Thoracic aorta (tissue), 2 donors: ENCODE data around the gene JAGN1. TPM values are rescaled to one million over a fixed set of nuclear protein-coding genes. Genes with fewer than 3 reads are reported as not detected.

Source experiments
- ATAC-seq: fragments of 150-250 bp; one replicate; pipeline ENCODE4 v1.8.0; 2017; ENCODE audit warnings: low read depth; ENCODE audit not compliant: insufficient number of reproducible peaks, low FRiP score
- DNase-seq: peaks from one replicate; pipeline ENCODE4 v3.0.0-alpha.2; 2020; ENCODE audit warnings: low spot score
- H3K27ac ChIP-seq, 2 donors: fragments of 200-600 bp; sonication (generic); 1 replicate in 1 of 2; 2 replicates in 1 of 2; pipeline ENCODE4 v1.5.1; 2016; ENCODE audit warnings: mild to moderate bottlenecking in 2 of 2, moderate library complexity in 2 of 2
- H3K27me3 ChIP-seq: fragments of 200-600 bp; sonication (generic); replicated peaks from 2 replicates; pipeline ENCODE4 v1.6.0; 2016; ENCODE audit warnings: mild to moderate bottlenecking; ENCODE audit not compliant: insufficient read depth
- H3K36me3 ChIP-seq: fragments of 200-600 bp; sonication (generic); one replicate; pipeline ENCODE4 v1.5.1; 2016
- H3K4me1 ChIP-seq, 2 donors: fragments of 200-600 bp; sonication (generic); 1 replicate in 1 of 2; 2 replicates in 1 of 2; pipeline versions ENCODE4 v1.5.1 to v1.6.0; 2016; ENCODE audit warnings: low read depth in 2 of 2, mild to moderate bottlenecking in 1 of 2; ENCODE audit not compliant: control insufficient read depth in 1 of 2
- H3K4me3 ChIP-seq: fragments of 200-600 bp; sonication (generic); 2 replicates; pipeline ENCODE4 v1.5.1; 2016; ENCODE audit warnings: mild to moderate bottlenecking
- H3K9me3 ChIP-seq: fragments of 200-600 bp; sonication (generic); 2 replicates; pipeline ENCODE4 v1.5.1; 2016
- total RNA-seq, 2 donors: library from RNA; depleted of rRNA; stranded (reverse); fragments of >200 nt; gene quantifications; one replicate each; pipeline versions ENCODE4 v1.1.0 to v1.2.3, GENCODE V29; 2016
- TF ChIP-seq, protein P1 (sequence below): fragments of 200-600 bp; sonication (generic); IDR thresholded peaks from one replicate; pipeline ENCODE4 v1.5.1; 2019; ENCODE audit warnings: antibody characterized with exemption

The JAGN1 gene
- total RNA-seq, 2 donors from 2014 or later = 21.5 to 38.6 TPM

DNA sequence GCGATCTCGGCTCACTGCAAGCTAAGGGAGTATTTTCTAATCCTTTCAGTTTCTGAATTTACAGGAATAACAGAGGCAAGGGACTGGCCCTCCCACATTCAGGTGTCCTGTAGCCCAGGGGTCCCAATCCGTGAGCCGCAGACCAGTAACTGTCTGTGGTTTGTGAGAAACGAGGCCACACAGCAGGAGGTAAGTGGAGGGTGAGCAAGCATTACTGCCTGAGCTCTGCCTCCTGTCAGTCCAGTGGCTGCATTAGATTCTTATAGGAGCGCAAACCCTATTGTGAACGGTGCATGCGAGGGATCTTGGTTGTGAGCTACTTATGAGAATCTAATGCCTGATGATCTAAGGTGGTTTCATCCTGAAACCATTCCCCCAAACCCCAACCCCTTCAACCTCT, 21.5 kb downstream of the JAGN1 start:
- ATAC-seq (no peak), DNase-seq (no peak)
- H3K36me3 ChIP-seq = no peaks in the 10 kb centered on the region
- H3K4me1 ChIP-seq = peaks cover 14 to 22% of the 10 kb centered on the region in 2 donors
- H3K27me3 ChIP-seq = no peaks in the 10 kb centered on the region
- TF ChIP-seq, protein P1, sequence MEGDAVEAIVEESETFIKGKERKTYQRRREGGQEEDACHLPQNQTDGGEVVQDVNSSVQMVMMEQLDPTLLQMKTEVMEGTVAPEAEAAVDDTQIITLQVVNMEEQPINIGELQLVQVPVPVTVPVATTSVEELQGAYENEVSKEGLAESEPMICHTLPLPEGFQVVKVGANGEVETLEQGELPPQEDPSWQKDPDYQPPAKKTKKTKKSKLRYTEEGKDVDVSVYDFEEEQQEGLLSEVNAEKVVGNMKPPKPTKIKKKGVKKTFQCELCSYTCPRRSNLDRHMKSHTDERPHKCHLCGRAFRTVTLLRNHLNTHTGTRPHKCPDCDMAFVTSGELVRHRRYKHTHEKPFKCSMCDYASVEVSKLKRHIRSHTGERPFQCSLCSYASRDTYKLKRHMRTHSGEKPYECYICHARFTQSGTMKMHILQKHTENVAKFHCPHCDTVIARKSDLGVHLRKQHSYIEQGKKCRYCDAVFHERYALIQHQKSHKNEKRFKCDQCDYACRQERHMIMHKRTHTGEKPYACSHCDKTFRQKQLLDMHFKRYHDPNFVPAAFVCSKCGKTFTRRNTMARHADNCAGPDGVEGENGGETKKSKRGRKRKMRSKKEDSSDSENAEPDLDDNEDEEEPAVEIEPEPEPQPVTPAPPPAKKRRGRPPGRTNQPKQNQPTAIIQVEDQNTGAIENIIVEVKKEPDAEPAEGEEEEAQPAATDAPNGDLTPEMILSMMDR = no peak
- H3K27ac ChIP-seq = no peak overlapping the region
- H3K4me3 ChIP-seq = no peak overlapping the region
- H3K9me3 ChIP-seq = no peaks in the 10 kb centered on the region

DNA sequence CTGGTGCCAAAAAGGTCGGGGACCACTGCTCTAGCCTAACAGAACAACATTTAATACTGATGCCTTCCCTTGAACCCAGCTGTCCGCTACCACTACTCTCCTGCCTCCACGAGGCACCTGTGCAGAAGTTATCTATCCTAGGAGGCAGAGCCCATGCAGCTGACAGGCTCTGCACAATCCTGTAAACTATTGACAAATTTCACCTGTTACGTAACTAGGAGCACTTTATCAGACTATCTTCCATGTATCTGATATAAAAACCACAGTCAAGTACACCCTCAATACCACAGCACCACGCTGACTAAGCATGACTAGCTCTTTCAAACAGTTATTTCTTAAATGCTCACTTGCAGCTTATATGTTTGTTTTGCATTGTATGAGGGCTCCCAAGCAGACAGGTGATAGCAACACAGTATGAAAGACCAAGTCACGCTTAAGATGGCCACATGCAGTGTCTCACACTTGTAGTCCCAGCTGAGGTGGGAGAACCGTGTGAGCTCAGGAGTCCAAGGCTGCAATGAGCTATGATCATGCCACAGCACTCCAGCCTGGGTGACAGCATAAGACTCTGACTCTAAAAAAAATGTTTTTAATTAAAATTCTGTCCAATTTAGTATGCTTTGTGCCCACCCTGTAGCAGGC, 22.0 kb downstream of the JAGN1 start:
- Histone ChIP-seq H3K9me3 (no peaks in the 10 kb centered on the region), H3K36me3 (no peaks in the 10 kb centered on the region), H3K4me3 (no peak overlapping the region), H3K4me1 (peaks cover 16 to 26% of the 10 kb centered on the region in 2 donors), H3K27me3 (no peaks in the 10 kb centered on the region), H3K27ac (no peak overlapping the region)
- ATAC-seq (no peak), DNase-seq (no peak)
- TF ChIP-seq, protein P1 = no peak

DNA sequence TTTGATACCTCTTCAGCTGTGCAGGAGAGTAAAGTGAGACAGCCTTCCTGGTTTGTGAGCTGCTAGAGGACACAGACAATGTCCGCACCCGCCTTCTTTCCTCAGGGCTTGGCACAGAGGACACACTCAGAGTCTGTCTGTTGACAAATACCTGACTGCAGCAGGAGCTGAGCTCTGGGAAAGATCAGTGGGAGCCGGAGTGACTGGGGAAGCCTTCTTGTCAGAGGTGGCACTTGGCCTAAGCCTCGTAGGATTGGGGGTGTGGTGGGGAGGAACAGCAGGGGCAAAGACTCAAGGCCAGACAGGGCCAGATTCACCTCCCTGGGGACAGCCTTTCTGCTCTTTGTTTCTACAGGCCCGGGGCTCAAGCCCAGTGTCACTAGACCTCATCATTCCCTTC, 23.2 kb downstream of the JAGN1 start:
- peaks cover 28 to 38% of the 10 kb centered on the region in 2 donors for H3K4me1 ChIP-seq
- H3K27ac ChIP-seq = peak overlapping the region in 1 of 2 donors; percentile 91
- no peak for DNase-seq
- TF ChIP-seq, protein P1 = no peak
- no peak overlapping the region for H3K4me3 ChIP-seq
- no peaks in the 10 kb centered on the region for H3K36me3 ChIP-seq
- H3K27me3 ChIP-seq = no peaks in the 10 kb centered on the region
- ATAC-seq = no peak
- no peaks in the 10 kb centered on the region for H3K9me3 ChIP-seq

DNA sequence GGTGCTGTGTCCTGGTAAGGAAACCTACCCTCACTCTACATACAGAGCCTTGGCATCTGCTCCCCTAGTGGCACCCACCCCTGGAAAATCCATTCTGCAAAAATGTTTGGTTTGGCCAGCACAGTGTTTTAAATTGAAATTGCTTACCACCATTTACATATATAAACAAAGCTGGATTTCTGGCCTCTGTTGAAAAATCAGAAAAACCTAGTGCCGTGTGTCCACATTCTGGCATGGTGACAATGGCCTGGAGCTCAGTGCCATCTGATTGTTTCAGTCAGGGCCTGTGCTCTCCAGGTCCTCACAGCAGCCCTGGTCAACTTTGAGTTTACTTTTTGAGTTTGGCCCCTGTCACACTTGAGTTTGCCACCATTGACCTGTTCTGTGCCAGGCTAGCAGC, 23.6 kb downstream of the JAGN1 start:
- DNase-seq (no peak), ATAC-seq (no peak)
- H3K9me3 ChIP-seq = no peaks in the 10 kb centered on the region
- H3K4me3 ChIP-seq = no peak overlapping the region
- peaks cover 29 to 38% of the 10 kb centered on the region in 2 donors for H3K4me1 ChIP-seq
- H3K27ac ChIP-seq = peak overlapping the region in 1 of 2 donors; percentile 91
- H3K27me3 ChIP-seq = no peaks in the 10 kb centered on the region
- H3K36me3 ChIP-seq = no peaks in the 10 kb centered on the region
- TF ChIP-seq, protein P1 = no peak

DNA sequence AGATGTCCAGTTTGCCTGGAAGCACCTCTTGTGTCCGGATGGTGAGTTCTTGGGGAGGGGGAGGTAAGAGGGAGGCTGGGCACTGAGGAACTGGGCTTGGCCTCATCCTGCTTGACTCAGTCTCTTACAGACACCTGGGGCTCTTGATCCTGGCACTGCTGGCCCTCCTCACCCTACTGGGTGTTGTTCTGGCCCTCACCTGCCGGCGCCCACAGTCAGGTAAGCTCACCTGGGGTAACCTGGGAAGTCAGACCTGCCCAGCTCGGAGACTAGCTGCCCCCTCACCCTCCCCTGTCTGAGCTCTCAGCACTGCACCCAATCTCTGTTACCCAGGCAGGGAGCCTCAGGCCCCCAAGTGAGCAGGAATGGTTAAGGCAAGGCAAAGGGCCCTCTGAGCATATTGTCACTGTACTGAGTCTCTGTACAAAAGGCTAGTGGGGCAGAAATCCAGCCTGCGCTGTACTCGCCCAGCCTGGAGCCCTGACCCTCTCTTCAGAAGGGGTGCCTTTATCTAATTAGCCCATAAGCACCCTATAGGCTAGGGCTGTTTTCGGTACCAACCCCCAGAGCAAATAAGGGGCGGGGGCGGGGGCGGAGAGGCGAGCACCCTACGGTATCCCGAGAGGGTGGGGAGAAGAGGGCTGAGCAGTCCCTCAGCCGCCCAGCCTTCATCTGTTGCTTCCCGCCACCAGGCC, 24.3 kb downstream of the JAGN1 start:
- TF ChIP-seq, protein P1 = no peak
- no peak for DNase-seq
- H3K27ac ChIP-seq = peak overlapping the region; percentile 91 to 95
- no peaks in the 10 kb centered on the region for H3K36me3 ChIP-seq
- no peaks in the 10 kb centered on the region for H3K27me3 ChIP-seq
- no peaks in the 10 kb centered on the region for H3K9me3 ChIP-seq
- H3K4me1 ChIP-seq = peaks cover 29 to 38% of the 10 kb centered on the region in 2 donors
- no peak for ATAC-seq
- peak overlapping the region; percentile 89 for H3K4me3 ChIP-seq
